WTC11 (cell line): ENCODE results near the gene STK32B. TPM values are rescaled to one million over a fixed set of nuclear protein-coding genes. Genes with fewer than 3 reads are reported as not detected.

Experiments used
- ATAC-seq: fragments of 200-7000 bp; cut with Tn5 transposase; 2 replicates; pipeline ENCODE4 v1.10.0; 2021; ENCODE audit warnings: mild to moderate bottlenecking, moderate library complexity
- CTCF ChIA-PET: fragments of 300-600 bp; sonication (Branson Sonifier 250); formaldehyde crosslinking; loops from one replicate; lab custom pipeline; 2021; ENCODE audit warnings: antibody characterized with exemption; lab: Charles Lee
- POLR2A ChIA-PET: fragments of 350-600 bp; sonication (Branson Sonifier 250); formaldehyde crosslinking; loops from one replicate; lab custom pipeline; 2021; ENCODE audit warnings: antibody characterized with exemption; lab: Charles Lee
- DNase-seq: peaks from one replicate; pipeline ENCODE4 v3.0.0; 2021; ENCODE audit warnings: low spot score
- H3K27ac Mint-ChIP-seq: 2 replicates; pipeline ENCODE4 v1.8.0; 2021; ENCODE audit warnings: mixed read lengths
- H3K27me3 Mint-ChIP-seq: 2 replicates; pipeline ENCODE4 v1.8.0; 2021; ENCODE audit warnings: low read depth, mild to moderate bottlenecking, moderate library complexity, mixed read lengths
- H3K36me3 Mint-ChIP-seq: 2 replicates; pipeline ENCODE4 v1.8.0; 2021; ENCODE audit warnings: mixed read lengths
- H3K4me1 Mint-ChIP-seq: 2 replicates; pipeline ENCODE4 v1.8.0; 2022; ENCODE audit warnings: mixed read lengths
- H3K4me3 Mint-ChIP-seq: 2 replicates; pipeline ENCODE4 v1.8.0; 2021; ENCODE audit warnings: mild to moderate bottlenecking, moderate library complexity, mixed read lengths
- H3K9me3 Mint-ChIP-seq: 2 replicates; pipeline ENCODE4 v1.8.0; 2021; ENCODE audit warnings: mixed read lengths
- CDX4 ChIP-seq: fragments of 250-450 bp; sonication (Bioruptor Pico); IDR thresholded peaks from 2 replicates; pipeline ENCODE4 v1.9.0; 2021; ENCODE audit warnings: moderate library complexity, mild to moderate bottlenecking, inconsistent platforms, borderline replicate concordance
- CREM ChIP-seq: sonication (generic); formaldehyde crosslinking; IDR thresholded peaks from 2 replicates; pipeline ENCODE4 v1.8.1; 2022; ENCODE audit warnings: mild to moderate bottlenecking, missing genetic modification reagents, moderate library complexity
- ELF4 ChIP-seq: sonication (generic); formaldehyde crosslinking; IDR thresholded peaks from 2 replicates; pipeline ENCODE4 v1.8.1; 2022; ENCODE audit warnings: low read depth, mild to moderate bottlenecking, moderate library complexity, missing genetic modification reagents
- ERG ChIP-seq: fragments of 250-450 bp; sonication (Bioruptor Pico); IDR thresholded peaks from 2 replicates; pipeline ENCODE4 v1.8.0; 2021; ENCODE audit warnings: mild to moderate bottlenecking
- FOXK1 ChIP-seq: sonication (generic); formaldehyde crosslinking; IDR thresholded peaks from 2 replicates; pipeline ENCODE4 v1.8.0; 2022; ENCODE audit warnings: mild to moderate bottlenecking, moderate library complexity, missing genetic modification reagents
- FOXP4 ChIP-seq: sonication (generic); formaldehyde crosslinking; IDR thresholded peaks from 2 replicates; pipeline ENCODE4 v1.8.0; 2022; ENCODE audit warnings: mild to moderate bottlenecking, missing genetic modification reagents
- HMGA2 ChIP-seq: fragments of 250-450 bp; sonication (Bioruptor Pico); IDR thresholded peaks from 2 replicates; pipeline ENCODE4 v1.4.0; 2021; ENCODE audit warnings: mild to moderate bottlenecking, moderate library complexity
- JUN ChIP-seq: sonication (generic); formaldehyde crosslinking; IDR thresholded peaks from 2 replicates; pipeline ENCODE4 v1.8.0; 2023; ENCODE audit warnings: mild to moderate bottlenecking, missing genetic modification reagents
- MYBL2 ChIP-seq: sonication (generic); formaldehyde crosslinking; IDR thresholded peaks from 2 replicates; pipeline ENCODE4 v1.8.1; 2023; ENCODE audit warnings: mild to moderate bottlenecking, moderate library complexity, missing genetic modification reagents
- NFATC4 ChIP-seq: fragments of 250-450 bp; sonication (Bioruptor Pico); IDR thresholded peaks from 2 replicates; pipeline ENCODE4 v1.9.0; 2021; ENCODE audit warnings: mild to moderate bottlenecking
- NR1H2 ChIP-seq: sonication (generic); formaldehyde crosslinking; IDR thresholded peaks from 2 replicates; pipeline ENCODE4 v1.9.0; 2021; ENCODE audit warnings: mild to moderate bottlenecking, moderate library complexity, missing genetic modification reagents
- NR2C2 ChIP-seq: sonication (generic); formaldehyde crosslinking; IDR thresholded peaks from 2 replicates; pipeline ENCODE4 v1.8.0; 2022; ENCODE audit warnings: mild to moderate bottlenecking, missing genetic modification reagents
- NR3C1 ChIP-seq: sonication (generic); formaldehyde crosslinking; conservative IDR thresholded peaks from 2 replicates; pipeline ENCODE4 v1.8.1; 2023; ENCODE audit warnings: low read depth, mild to moderate bottlenecking, missing genetic modification reagents
- PREB ChIP-seq: sonication (generic); formaldehyde crosslinking; IDR thresholded peaks from 2 replicates; pipeline ENCODE4 v1.8.1; 2022; ENCODE audit warnings: mild to moderate bottlenecking, missing genetic modification reagents, moderate library complexity, borderline replicate concordance
- RELA ChIP-seq: sonication (generic); formaldehyde crosslinking; IDR thresholded peaks from 2 replicates; pipeline ENCODE4 v1.8.1; 2022; ENCODE audit warnings: missing genetic modification reagents, mild to moderate bottlenecking, borderline replicate concordance
- SOX15 ChIP-seq: fragments of 250-450 bp; sonication (Bioruptor Pico); IDR thresholded peaks from 2 replicates; pipeline ENCODE4 v1.9.0; 2021; ENCODE audit warnings: mild to moderate bottlenecking
- STAT6 ChIP-seq: sonication (generic); formaldehyde crosslinking; conservative IDR thresholded peaks from 2 replicates; pipeline ENCODE4 v1.8.1; 2023; ENCODE audit warnings: mild to moderate bottlenecking, low read depth, missing genetic modification reagents, moderate library complexity
- TCF7 ChIP-seq: sonication (generic); formaldehyde crosslinking; IDR thresholded peaks from 2 replicates; pipeline ENCODE4 v1.8.0; 2022; ENCODE audit warnings: mild to moderate bottlenecking, low read depth, missing genetic modification reagents, moderate library complexity
- ZNF396 ChIP-seq: fragments of 250-450 bp; sonication (Bioruptor Pico); IDR thresholded peaks from 2 replicates; pipeline ENCODE4 v1.8.0; 2021; ENCODE audit warnings: mild to moderate bottlenecking, moderate library complexity, borderline replicate concordance
- ZNF423 ChIP-seq: fragments of 250-450 bp; sonication (Bioruptor Pico); IDR thresholded peaks from 2 replicates; pipeline ENCODE4 v2.1.2; 2022; ENCODE audit warnings: mild to moderate bottlenecking, moderate library complexity
- total RNA-seq: library from RNA; stranded (reverse); gene quantifications from 3 replicates; pipeline ENCODE4 v1.2.3, GENCODE V29; 2021
- TF ChIP-seq, protein P1 (sequence below): fragments of 250-450 bp; sonication (Bioruptor Pico); IDR thresholded peaks from 2 replicates; pipeline ENCODE4 v2.1.2; 2022; ENCODE audit warnings: mild to moderate bottlenecking, moderate library complexity
- TF ChIP-seq, protein P2 (sequence below): sonication (generic); formaldehyde crosslinking; IDR thresholded peaks from 2 replicates; pipeline ENCODE4 v1.8.1; 2023; ENCODE audit warnings: mild to moderate bottlenecking, moderate library complexity, missing genetic modification reagents

Gene STK32B
- total RNA-seq, 1 experiment from 2014 or later, result 1.9 TPM

- TF ChIP-seq, protein P1, sequence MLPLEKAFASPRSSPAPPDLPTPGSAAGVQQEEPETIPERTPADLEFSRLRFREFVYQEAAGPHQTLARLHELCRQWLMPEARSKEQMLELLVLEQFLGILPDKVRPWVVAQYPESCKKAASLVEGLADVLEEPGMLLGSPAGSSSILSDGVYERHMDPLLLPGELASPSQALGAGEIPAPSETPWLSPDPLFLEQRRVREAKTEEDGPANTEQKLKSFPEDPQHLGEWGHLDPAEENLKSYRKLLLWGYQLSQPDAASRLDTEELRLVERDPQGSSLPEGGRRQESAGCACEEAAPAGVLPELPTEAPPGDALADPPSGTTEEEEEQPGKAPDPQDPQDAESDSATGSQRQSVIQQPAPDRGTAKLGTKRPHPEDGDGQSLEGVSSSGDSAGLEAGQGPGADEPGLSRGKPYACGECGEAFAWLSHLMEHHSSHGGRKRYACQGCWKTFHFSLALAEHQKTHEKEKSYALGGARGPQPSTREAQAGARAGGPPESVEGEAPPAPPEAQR (CRISPR knock-in tag), result no peak
- TF ChIP-seq NR3C1 (CRISPR knock-in tag), result no peak
Observed at GRCh38 chr4:5471691-5472090, 420.4 kb downstream of the STK32B start (continued).

GRCh38 chr4:5472160-5472591 is 420.9 kb downstream of the STK32B start:
- ChIA-PET CTCF (interaction anchor here (0.5 to 1.2 kb wide), 2 partner anchors 72 to 728 kb away, joined by 4 read pairs; partner anchors contain the start of gene JAKMIP1), POLR2A (no interaction called here)
- no peak for ATAC-seq
- Mint-ChIP-seq H3K4me3 (no peak overlapping the region), H3K9me3 (no peaks in the 10 kb centered on the region), H3K4me1 (peaks cover 4% of the 10 kb centered on the region), H3K27ac (no peak overlapping the region), H3K36me3 (no peaks in the 10 kb centered on the region)
- TF ChIP-seq ERG (CRISPR knock-in tag) (no peak), FOXK1 (no peak), ELF4 (CRISPR knock-in tag) (no peak), NR1H2 (no peak), NR2C2 (CRISPR knock-in tag) (no peak), TCF7 (no peak), NFATC4 (CRISPR knock-in tag) (no peak)
- TF ChIP-seq, all 79 proteins: peak for 0
- no peaks in the 10 kb centered on the region for H3K27me3 Mint-ChIP-seq
- no peak for DNase-seq

DNA sequence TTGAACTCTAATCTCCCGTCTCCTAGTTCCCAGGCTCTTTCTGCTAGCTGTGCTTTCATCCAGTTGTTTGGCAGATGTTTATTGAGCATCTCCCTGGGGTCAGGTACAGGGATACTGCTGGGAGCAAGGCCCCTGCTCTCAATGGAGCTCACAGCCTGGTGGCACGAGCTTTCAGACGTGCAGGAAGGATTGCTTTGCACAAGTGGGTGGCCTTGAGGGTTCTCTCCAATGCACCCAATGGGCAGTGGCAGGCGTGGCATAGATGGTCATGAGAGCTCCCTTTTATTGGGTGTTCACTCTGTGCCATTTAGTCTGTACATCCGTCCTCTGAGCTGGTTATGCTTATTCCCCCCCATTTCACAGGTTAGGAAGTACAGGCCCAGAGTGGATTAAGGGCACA is 421.8 kb downstream of the STK32B start:
- DNase-seq (no peak), ATAC-seq (no peak)
- H3K4me3 Mint-ChIP-seq, result no peak overlapping the region
- peaks cover 12% of the 10 kb centered on the region for H3K4me1 Mint-ChIP-seq
- H3K27me3 Mint-ChIP-seq, result no peaks in the 10 kb centered on the region
- H3K36me3 Mint-ChIP-seq, result no peaks in the 10 kb centered on the region
- H3K27ac Mint-ChIP-seq, result no peak overlapping the region
- ChIA-PET CTCF (interaction anchor here (1.2 kb wide), 1 partner anchor 73 kb away, joined by 4 read pairs; no protein-coding TSS in a partner anchor), POLR2A (no interaction called here)
- no peaks in the 10 kb centered on the region for H3K9me3 Mint-ChIP-seq
- TF ChIP-seq STAT6 (CRISPR knock-in tag), result no peak
- no peak for TF ChIP-seq SOX15 (CRISPR knock-in tag)
- no peak for TF ChIP-seq FOXP4 (CRISPR knock-in tag)
- TF ChIP-seq NFATC4 (CRISPR knock-in tag), result no peak
- TF ChIP-seq ZNF396, result no peak
- TF ChIP-seq, protein P2, sequence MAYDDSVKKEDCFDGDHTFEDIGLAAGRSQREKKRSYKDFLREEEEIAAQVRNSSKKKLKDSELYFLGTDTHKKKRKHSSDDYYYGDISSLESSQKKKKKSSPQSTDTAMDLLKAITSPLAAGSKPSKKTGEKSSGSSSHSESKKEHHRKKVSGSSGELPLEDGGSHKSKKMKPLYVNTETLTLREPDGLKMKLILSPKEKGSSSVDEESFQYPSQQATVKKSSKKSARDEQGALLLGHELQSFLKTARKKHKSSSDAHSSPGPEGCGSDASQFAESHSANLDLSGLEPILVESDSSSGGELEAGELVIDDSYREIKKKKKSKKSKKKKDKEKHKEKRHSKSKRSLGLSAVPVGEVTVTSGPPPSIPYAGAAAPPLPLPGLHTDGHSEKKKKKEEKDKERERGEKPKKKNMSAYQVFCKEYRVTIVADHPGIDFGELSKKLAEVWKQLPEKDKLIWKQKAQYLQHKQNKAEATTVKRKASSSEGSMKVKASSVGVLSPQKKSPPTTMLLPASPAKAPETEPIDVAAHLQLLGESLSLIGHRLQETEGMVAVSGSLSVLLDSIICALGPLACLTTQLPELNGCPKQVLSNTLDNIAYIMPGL, result no peak
- TF ChIP-seq NR2C2 (CRISPR knock-in tag), result no peak
- no peak for TF ChIP-seq ZNF423
- TF ChIP-seq CREM, result no peak
- no peak for TF ChIP-seq MYBL2 (CRISPR knock-in tag)
- no peak for TF ChIP-seq HMGA2 (CRISPR knock-in tag)
- no peak for TF ChIP-seq PREB (CRISPR knock-in tag)
- no peak for TF ChIP-seq JUN (CRISPR knock-in tag)
- no peak for TF ChIP-seq CDX4 (CRISPR knock-in tag)
- TF ChIP-seq RELA (CRISPR knock-in tag), result no peak
